HG03520 (cell line): Measurements from ENCODE around the gene RNF13.
"Not testable (repeated sequence)": the region's sequence is repeated elsewhere in the genome, so short reads cannot be mapped to it uniquely, and the experiment has no call there.

Experiments used
- ATAC-seq: cut with Tn5 transposase; IDR thresholded peaks from one replicate; pipeline ENCODE4 v1.9.1; 2021; ENCODE audit warnings: mild to moderate bottlenecking, moderate library complexity; ENCODE audit not compliant: unreplicated experiment

The RNF13 gene

GRCh38 chr3:149839469-149839868 is 26.5 kb downstream of the RNF13 start:
- not testable (repeated sequence) for ATAC-seq

GRCh38 chr3:149839896-149840295 is 26.9 kb downstream of the RNF13 start:
- no peak for ATAC-seq

- no peak for ATAC-seq
These were observed 30.5 kb downstream of the RNF13 start for GRCh38 chr3:149843502-149843901.

- ATAC-seq: no peak
These were observed 31.1 kb downstream of the RNF13 start for GRCh38 chr3:149844091-149844490.

GRCh38 chr3:149845570-149846244 is 32.7 kb downstream of the RNF13 start:
- ATAC-seq: no peak

GRCh38 chr3:149848238-149848637 is 35.2 kb downstream of the RNF13 start:
- no peak for ATAC-seq

- ATAC-seq: no peak
These were observed 35.7 kb downstream of the RNF13 start for GRCh38 chr3:149848688-149849087.

- ATAC-seq: no peak
These were observed 38.0 kb downstream of the RNF13 start for GRCh38 chr3:149850787-149851584.

GRCh38 chr3:149858911-149859310 is 45.9 kb downstream of the RNF13 start:
- no peak for ATAC-seq

- ATAC-seq: no peak
These were observed 47.9 kb downstream of the RNF13 start for GRCh38 chr3:149860881-149861280.

GRCh38 chr3:149867563-149867962 is 54.5 kb downstream of the RNF13 start:
- no peak for ATAC-seq

- ATAC-seq: no peak
These were observed 58.8 kb downstream of the RNF13 start for GRCh38 chr3:149871855-149872254.

- no peak for ATAC-seq
These were observed 59.6 kb downstream of the RNF13 start for GRCh38 chr3:149872589-149872988.

- ATAC-seq: no peak
These were observed 64.7 kb downstream of the RNF13 start for GRCh38 chr3:149877668-149878067.

- no peak for ATAC-seq
These were observed 66.9 kb downstream of the RNF13 start for GRCh38 chr3:149879872-149880271.

GRCh38 chr3:149881879-149882278 is 68.9 kb downstream of the RNF13 start:
- ATAC-seq: no peak

- ATAC-seq: no peak
These were observed 70.1 kb downstream of the RNF13 start for GRCh38 chr3:149883134-149883533.

GRCh38 chr3:149883860-149884259 is 70.8 kb downstream of the RNF13 start:
- not testable (repeated sequence) for ATAC-seq

- ATAC-seq: not testable (repeated sequence)
These were observed 71.8 kb downstream of the RNF13 start for GRCh38 chr3:149884848-149885247.

GRCh38 chr3:149886957-149887356 is 73.9 kb downstream of the RNF13 start:
- ATAC-seq: no peak

GRCh38 chr3:149891621-149892020 is 78.6 kb downstream of the RNF13 start:
- ATAC-seq: no peak

- ATAC-seq: no peak
These were observed 79.4 kb downstream of the RNF13 start for GRCh38 chr3:149892371-149892770.
